Keratinocyte (primary cell): Measurements from ENCODE around the gene CHRNG. TPM values are rescaled to one million over a fixed set of nuclear protein-coding genes. Genes with fewer than 3 reads are reported as not detected.

Source experiments
- DNase-seq: peaks from one replicate; pipeline ENCODE4 v3.0.0-alpha.2; 2011; ENCODE audit warnings: low read depth, missing footprints, low spot score
- FAIRE-seq: peaks from 2 replicates; lab custom pipeline; 2011; peaks lifted over from hg19 to GRCh38; lab: Jason Lieb, UNC
- H2AFZ ChIP-seq: 2 replicates; pipeline ENCODE4 v1.6.0; 2012; ENCODE audit warnings: low read length, control low read depth, inconsistent platforms; ENCODE audit not compliant: control insufficient read depth
- H3K27ac ChIP-seq: 2 replicates; pipeline ENCODE4 v1.5.1; 2011; ENCODE audit warnings: low read length; ENCODE audit not compliant: control insufficient read depth, insufficient read depth
- H3K27me3 ChIP-seq: 3 replicates; pipeline ENCODE4 v1.6.0; 2011; ENCODE audit warnings: low read length; ENCODE audit not compliant: control insufficient read depth, insufficient read depth; ENCODE audit errors: extremely low read depth
- H3K36me3 ChIP-seq, 2 experiments: 2 replicates in 1 of 2; 3 replicates in 1 of 2; pipeline ENCODE4 v1.5.1; 2011; ENCODE audit warnings: low read length in 2 of 2, mild to moderate bottlenecking in 1 of 2; ENCODE audit not compliant: control insufficient read depth in 2 of 2, insufficient read depth in 2 of 2; ENCODE audit errors: extremely low read depth in 1 of 2
- H3K4me1 ChIP-seq: 3 replicates; pipeline ENCODE4 v1.5.1; 2011; ENCODE audit warnings: low read length; ENCODE audit not compliant: control insufficient read depth, insufficient read depth; ENCODE audit errors: extremely low read depth
- H3K4me2 ChIP-seq: 3 replicates; pipeline ENCODE4 v1.6.0; 2011; ENCODE audit warnings: low read depth, low read length; ENCODE audit not compliant: control insufficient read depth, insufficient read depth; ENCODE audit errors: extremely low read depth
- H3K4me3 ChIP-seq, 3 experiments: fragments of 200-600 bp in 1 of 3; sonication (generic) in 1 of 3; 2 replicates in 2 of 3; 3 replicates in 1 of 3; pipeline ENCODE4 v1.5.1; 2011 to 2016; ENCODE audit warnings: low read length in 3 of 3, mild to moderate bottlenecking in 3 of 3, control low read depth in 2 of 3, inconsistent platforms in 1 of 3, low read depth in 1 of 3, mixed read lengths in 1 of 3, mixed run types in 1 of 3, moderate library complexity in 1 of 3; ENCODE audit not compliant: control insufficient read depth in 2 of 3, insufficient read depth in 2 of 3; ENCODE audit errors: extremely low read depth in 1 of 3
- H3K79me2 ChIP-seq: 2 replicates; pipeline ENCODE4 v1.6.0; 2012; ENCODE audit warnings: low read length; ENCODE audit not compliant: control insufficient read depth, insufficient read depth
- H3K9ac ChIP-seq: 3 replicates; pipeline ENCODE4 v1.6.0; 2011; ENCODE audit warnings: low read length; ENCODE audit not compliant: control insufficient read depth, insufficient read depth; ENCODE audit errors: extremely low read depth
- H3K9me1 ChIP-seq: 3 replicates; pipeline ENCODE4 v1.6.0; 2011; ENCODE audit warnings: low read length; ENCODE audit not compliant: control insufficient read depth, insufficient read depth; ENCODE audit errors: extremely low read depth
- H3K9me3 ChIP-seq: 2 replicates; pipeline ENCODE4 v1.5.1; 2012; ENCODE audit warnings: low read depth, low read length; ENCODE audit not compliant: control insufficient read depth
- H4K20me1 ChIP-seq: 3 replicates; pipeline ENCODE4 v1.6.0; 2011; ENCODE audit warnings: low read length; ENCODE audit not compliant: control insufficient read depth, insufficient read depth; ENCODE audit errors: extremely low read depth
- CTCF ChIP-seq, 3 experiments: IDR thresholded peaks in 1 of 3; conservative IDR thresholded peaks in 1 of 3; optimal IDR thresholded peaks in 1 of 3; 2 replicates in 2 of 3; 3 replicates in 1 of 3; pipeline versions ENCODE3 to v1.5.1; 2011; ENCODE audit warnings: low read length in 3 of 3, mild to moderate bottlenecking in 3 of 3, moderate library complexity in 2 of 3, control low read depth in 1 of 3, inconsistent platforms in 1 of 3; ENCODE audit not compliant: insufficient read depth in 2 of 3; ENCODE audit errors: extremely low read depth in 1 of 3
- EZH2 ChIP-seq: IDR thresholded peaks from one replicate; pipeline ENCODE4 v1.6.1; 2012; ENCODE audit warnings: inconsistent platforms, mild to moderate bottlenecking, low read length, moderate library complexity
- dilution Hi-C: fragments of 300-500 bp; cut with MboI; formaldehyde crosslinking; loops from one replicate; pipeline ENCODE4 v1.7.0; 2020; ENCODE audit warnings: low sequenced_read_pairs; ENCODE audit not compliant: extremely low pct_ligation_motif_present
- polyA plus RNA-seq, 5 experiments: library from polyadenylated mRNA; depleted of rRNA in 3 of 5; stranded (reverse) in 3 of 5; stranded (forward) in 1 of 5; unstranded in 1 of 5; fragments of >200 nt; gene quantifications; 1 replicate in 1 of 5; 2 replicates in 3 of 5; 3 replicates in 1 of 5; pipeline versions ENCODE4 v1.2.1 to v1.2.3, GENCODE V29; 2011 to 2012; ENCODE audit warnings: missing spikeins in 2 of 5, low read depth in 1 of 5, low replicate concordance in 1 of 5

The CHRNG gene
- polyA plus RNA-seq, 1 donor (not counting 4 experiments of a cell fraction or from before 2014, with no cell fraction given) = not detected

- Histone ChIP-seq H3K79me2 (no peaks in the 10 kb centered on the region), H3K36me3 (no peaks in the 10 kb centered on the region), H3K27ac (no peak overlapping the region), H3K9me3 (no peaks in the 10 kb centered on the region), H3K27me3 (peaks cover 23% of the 10 kb centered on the region), H3K4me2 (no peak overlapping the region), H3K4me1 (no peaks in the 10 kb centered on the region), H3K4me3 (no peak overlapping the region), H3K9ac (no peak overlapping the region), H2AFZ (no peak overlapping the region), H3K9me1 (no peaks in the 10 kb centered on the region), H4K20me1 (no peaks in the 10 kb centered on the region)
- DNase-seq (no peak), FAIRE-seq (no peak)
- dilution Hi-C loops = no loop called here
- TF ChIP-seq EZH2 (no peak), CTCF (optimal IDR thresholded peaks at IDR 0.05 in 1 of 3, IDR thresholded peaks at IDR 0.05 in 1 of 3, conservative IDR thresholded peaks at IDR 0.05 in 1 of 3; ENCODE audit: extremely low read depth in 1 of 3, insufficient read depth in 2 of 3, low read length in 3 of 3) (no peak)
These were observed 41.0 kb upstream of the CHRNG start for GRCh38 chr2:232498452-232498851.

GRCh38 chr2:232501331-232501771, 38.1 kb upstream of the CHRNG start:
- Histone ChIP-seq H3K9ac (no peak overlapping the region), H3K4me3 (no peak overlapping the region), H4K20me1 (no peaks in the 10 kb centered on the region), H3K9me3 (no peaks in the 10 kb centered on the region), H3K27ac (no peak overlapping the region), H2AFZ (no peak overlapping the region), H3K79me2 (no peaks in the 10 kb centered on the region), H3K27me3 (peaks cover 41% of the 10 kb centered on the region), H3K36me3 (no peaks in the 10 kb centered on the region), H3K4me1 (no peaks in the 10 kb centered on the region), H3K9me1 (no peaks in the 10 kb centered on the region), H3K4me2 (no peak overlapping the region)
- dilution Hi-C loops = no loop called here
- no peak for DNase-seq
- FAIRE-seq = no peak
- TF ChIP-seq CTCF (optimal IDR thresholded peaks at IDR 0.05 in 1 of 3, IDR thresholded peaks at IDR 0.05 in 1 of 3, conservative IDR thresholded peaks at IDR 0.05 in 1 of 3; ENCODE audit: extremely low read depth in 1 of 3, insufficient read depth in 2 of 3, low read length in 3 of 3) = no peak
- no peak for TF ChIP-seq EZH2
